H1 (cell line): Measurements from ENCODE around the gene SLC1A5. TPM values are rescaled to one million over a fixed set of nuclear protein-coding genes. Genes with fewer than 3 reads are reported as not detected.

Experiments
- CTCF ChIA-PET: fragments of 300-600 bp; sonication (Branson Sonifier 250); formaldehyde crosslinking; loops from one replicate; lab custom pipeline; 2021; ENCODE audit not compliant: partially characterized antibody; lab: Charles Lee
- POLR2A ChIA-PET: fragments of 300-600 bp; sonication (Branson Sonifier 250); formaldehyde crosslinking; loops from one replicate; lab custom pipeline; 2021; ENCODE audit warnings: inconsistent platforms; ENCODE audit not compliant: partially characterized antibody; lab: Charles Lee
- DNase-seq, 2 experiments: peaks; one replicate each; pipeline versions ENCODE4 v3.0.0 to v3.0.0-alpha.2; 2010 to 2022; ENCODE audit warnings: low spot score in 2 of 2, low read depth in 1 of 2, mixed read lengths in 1 of 2
- FAIRE-seq: peaks from 2 replicates; lab custom pipeline; 2011; peaks lifted over from hg19 to GRCh38; lab: Jason Lieb, UNC
- H2AFZ ChIP-seq: 2 replicates; pipeline ENCODE4 v1.8.1; 2012; ENCODE audit warnings: low read length, inconsistent platforms
- H2AK5ac ChIP-seq: 2 replicates; pipeline ENCODE4 v1.6.1; 2013; ENCODE audit warnings: low read depth, low read length
- H2BK120ac ChIP-seq: replicated peaks from 2 replicates; pipeline ENCODE3; 2013; ENCODE audit warnings: low read depth, low read length, inconsistent platforms
- H2BK12ac ChIP-seq: 2 replicates; pipeline ENCODE4 v1.6.1; 2013; ENCODE audit warnings: low read depth, low read length
- H2BK15ac ChIP-seq: 2 replicates; pipeline ENCODE4 v1.6.1; 2013; ENCODE audit warnings: low read length
- H2BK20ac ChIP-seq: 2 replicates; pipeline ENCODE4 v1.6.1; 2013; ENCODE audit warnings: low read length
- H2BK5ac ChIP-seq: 2 replicates; pipeline ENCODE4 v1.6.1; 2013; ENCODE audit warnings: low read depth, low read length
- H3K14ac ChIP-seq: 2 replicates; pipeline ENCODE4 v1.6.1; 2013; ENCODE audit warnings: inconsistent platforms; ENCODE audit not compliant: insufficient read length
- H3K18ac ChIP-seq: 2 replicates; pipeline ENCODE4 v1.6.1; 2013; ENCODE audit warnings: low read length; ENCODE audit errors: extremely low read depth
- H3K23ac ChIP-seq: 2 replicates; pipeline ENCODE4 v1.6.1; 2013; ENCODE audit warnings: inconsistent platforms; ENCODE audit not compliant: insufficient read length
- H3K23me2 ChIP-seq: 2 replicates; pipeline ENCODE4 v1.6.1; 2013; ENCODE audit warnings: low read depth, low read length
- H3K27ac ChIP-seq: 2 replicates; pipeline ENCODE4 v1.6.1; 2011; ENCODE audit warnings: low read depth, low read length, inconsistent platforms
- H3K27me3 ChIP-seq, 4 experiments: replicated peaks in 1 of 4; 1 replicate in 1 of 4; 2 replicates in 3 of 4; pipeline versions ENCODE4 v1.6.1 to v1.8.1; 2011 to 2013; ENCODE audit warnings: low read length in 3 of 4, mild to moderate bottlenecking in 3 of 4, inconsistent platforms in 2 of 4, mixed read lengths in 2 of 4, moderate library complexity in 1 of 4; ENCODE audit not compliant: control insufficient read depth in 3 of 4, insufficient read depth in 3 of 4; ENCODE audit errors: extremely low read depth in 1 of 4
- H3K36me3 ChIP-seq, 4 experiments: 2 replicates each; pipeline versions ENCODE4 v1.6.1 to v1.8.1; 2011 to 2013; ENCODE audit warnings: mild to moderate bottlenecking in 4 of 4, low read length in 3 of 4, moderate library complexity in 2 of 4, control low read depth in 1 of 4, inconsistent platforms in 1 of 4; ENCODE audit not compliant: insufficient read depth in 4 of 4, control insufficient read depth in 2 of 4
- H3K4ac ChIP-seq: replicated peaks from 2 replicates; pipeline ENCODE3; 2013; ENCODE audit warnings: low read length, low read depth, mixed read lengths, inconsistent platforms; ENCODE audit not compliant: insufficient read length
- H3K4me1 ChIP-seq, 4 experiments: replicated peaks in 1 of 4; 1 replicate in 1 of 4; 2 replicates in 3 of 4; pipeline versions ENCODE4 v1.6.1 to v1.8.1; 2011 to 2013; ENCODE audit warnings: low read length in 3 of 4, inconsistent platforms in 2 of 4, mixed read lengths in 1 of 4; ENCODE audit not compliant: insufficient read depth in 4 of 4, control insufficient read depth in 3 of 4
- H3K4me2 ChIP-seq, 2 experiments: 2 replicates each; pipeline versions ENCODE4 v1.6.1 to v1.8.1; 2011 to 2013; ENCODE audit warnings: low read depth in 2 of 2, low read length in 2 of 2, control low read depth in 1 of 2, inconsistent platforms in 1 of 2, mild to moderate bottlenecking in 1 of 2; ENCODE audit not compliant: insufficient read depth in 1 of 2
- H3K4me3 ChIP-seq, 4 experiments: fragments of 200-600, 300-600 bp in 1 of 4; sonication (generic), shearing (Covaris generic), sonication (Bioruptor Twin) in 1 of 4; 2 replicates each; pipeline versions ENCODE4 v1.5.1 to v1.8.1; 2011 to 2016; ENCODE audit warnings: low read length in 4 of 4, low read depth in 3 of 4, control low read depth in 2 of 4, inconsistent platforms in 2 of 4, mild to moderate bottlenecking in 2 of 4, mixed read lengths in 1 of 4, moderate library complexity in 1 of 4; ENCODE audit not compliant: insufficient read depth in 2 of 4; ENCODE audit errors: extremely low read depth in 1 of 4
- H3K56ac ChIP-seq: replicated peaks from 2 replicates; pipeline ENCODE3; 2013; ENCODE audit warnings: low read depth, mild to moderate bottlenecking, mixed read lengths, low read length, inconsistent platforms; ENCODE audit not compliant: insufficient read length
- H3K79me1 ChIP-seq: 2 replicates; pipeline ENCODE4 v1.6.1; 2013; ENCODE audit warnings: low read depth, low read length, control low read depth
- H3K79me2 ChIP-seq, 2 experiments: 2 replicates each; pipeline versions ENCODE4 v1.6.1 to v1.8.1; 2012 to 2013; ENCODE audit warnings: low read length in 2 of 2, mild to moderate bottlenecking in 2 of 2, inconsistent platforms in 1 of 2; ENCODE audit not compliant: insufficient read depth in 2 of 2, control insufficient read depth in 1 of 2
- H3K9ac ChIP-seq, 4 experiments: replicated peaks in 1 of 4; 1 replicate in 1 of 4; 2 replicates in 3 of 4; pipeline versions ENCODE4 v1.6.1 to v1.8.1; 2011 to 2013; ENCODE audit warnings: low read depth in 3 of 4, low read length in 3 of 4, control low read depth in 2 of 4, mild to moderate bottlenecking in 2 of 4, moderate library complexity in 2 of 4, inconsistent platforms in 1 of 4; ENCODE audit errors: extremely low read depth in 1 of 4
- H3K9me3 ChIP-seq, 2 experiments: 2 replicates each; pipeline versions ENCODE4 v1.6.1 to v1.8.1; 2012 to 2013; ENCODE audit warnings: mild to moderate bottlenecking in 2 of 2, moderate library complexity in 2 of 2, control low read depth in 1 of 2, inconsistent platforms in 1 of 2, low read depth in 1 of 2, low read length in 1 of 2, mixed read lengths in 1 of 2; ENCODE audit not compliant: insufficient read depth in 2 of 2
- H4K20me1 ChIP-seq, 2 experiments: replicated peaks in 1 of 2; 2 replicates each; pipeline versions ENCODE3 to v1.8.1; 2011 to 2013; ENCODE audit warnings: inconsistent platforms in 2 of 2, low read length in 2 of 2, mild to moderate bottlenecking in 1 of 2; ENCODE audit not compliant: insufficient read depth in 2 of 2, control insufficient read depth in 1 of 2
- H4K5ac ChIP-seq: 2 replicates; pipeline ENCODE4 v1.6.1; 2013; ENCODE audit warnings: low read length, low read depth, mixed read lengths, inconsistent platforms; ENCODE audit not compliant: insufficient read length
- H4K8ac ChIP-seq: 2 replicates; pipeline ENCODE4 v1.8.0; 2013; ENCODE audit warnings: mild to moderate bottlenecking, moderate library complexity, low read length, inconsistent platforms; ENCODE audit not compliant: insufficient read depth; ENCODE audit errors: extremely low read depth
- H4K91ac ChIP-seq: replicated peaks from 2 replicates; pipeline ENCODE3; 2013; ENCODE audit warnings: low read length, mixed read lengths, inconsistent platforms; ENCODE audit not compliant: insufficient read length
- BRCA1 ChIP-seq: IDR thresholded peaks from 2 replicates; pipeline ENCODE4 v1.6.1; 2012; ENCODE audit warnings: low read depth, low read length, improper control_type of control experiment
- GTF2F1 ChIP-seq: IDR thresholded peaks from 2 replicates; pipeline ENCODE4 v1.6.1; 2012; ENCODE audit warnings: low read depth, low read length, improper control_type of control experiment, borderline replicate concordance
- KDM1A ChIP-seq: fragments of 200-600, 300-600 bp; sonication (generic); IDR thresholded peaks from 2 replicates; pipeline ENCODE4 v1.7.1; 2016; ENCODE audit warnings: mild to moderate bottlenecking, low read length, borderline replicate concordance
- MAFK ChIP-seq: IDR thresholded peaks from 2 replicates; pipeline ENCODE4 v1.6.1; 2012; ENCODE audit warnings: low read depth, mild to moderate bottlenecking, improper control_type of control experiment, low read length
- PHF8 ChIP-seq: fragments of 200-600 bp; sonication (generic); conservative IDR thresholded peaks from 2 replicates; pipeline ENCODE4 v1.7.1; 2012; ENCODE audit warnings: low read depth, mild to moderate bottlenecking, inconsistent platforms, low read length, moderate library complexity
- POU5F1 ChIP-seq: IDR thresholded peaks from 2 replicates; pipeline ENCODE4 v1.6.1; 2011; ENCODE audit warnings: low read depth, mild to moderate bottlenecking, low read length, moderate library complexity
- SP2 ChIP-seq: IDR thresholded peaks from 2 replicates; pipeline ENCODE4 v1.6.1; 2012; ENCODE audit warnings: mild to moderate bottlenecking, low read length, inconsistent platforms
- SP4 ChIP-seq: IDR thresholded peaks from 2 replicates; pipeline ENCODE4 v1.6.1; 2012; ENCODE audit warnings: low read length, inconsistent platforms
- SUZ12 ChIP-seq: fragments of 200-600 bp; sonication (generic); IDR thresholded peaks from 2 replicates; pipeline ENCODE4 v1.6.1; 2012; ENCODE audit warnings: mild to moderate bottlenecking, inconsistent platforms, low read length, moderate library complexity, mixed read lengths
- TAF1 ChIP-seq: IDR thresholded peaks from 2 replicates; pipeline ENCODE4 v1.6.1; 2011; ENCODE audit warnings: mild to moderate bottlenecking, low read depth, low read length
- TAF7 ChIP-seq: optimal IDR thresholded peaks from 2 replicates; pipeline ENCODE3; 2011; ENCODE audit warnings: low read depth, mild to moderate bottlenecking, inconsistent platforms, low read length, moderate library complexity, borderline replicate concordance
- USF2 ChIP-seq: IDR thresholded peaks from 2 replicates; pipeline ENCODE4 v1.6.1; 2011; ENCODE audit warnings: low read length, improper control_type of control experiment
- ZNF274 ChIP-seq: IDR thresholded peaks from 2 replicates; pipeline ENCODE4 v1.7.0; 2012; ENCODE audit warnings: low read length, borderline replicate concordance; ENCODE audit errors: extremely low read depth
- WGBS, 2 experiments: shearing (Covaris generic) in 1 of 2; methylation state at CpG; one replicate each; pipeline versions ENCODE4 v1.1.6 to v1.1.7; 2013 to 2015; ENCODE audit warnings: low lambda C conversion rate in 2 of 2, mixed read lengths in 2 of 2, inconsistent platforms in 1 of 2, low coverage in 1 of 2, missing lambda C conversion rate in 1 of 2; ENCODE audit not compliant: insufficient replicate concordance in 2 of 2, insufficient coverage in 1 of 2, insufficient read length in 1 of 2; ENCODE audit errors: extremely low coverage in 1 of 2, missing lambda C conversion rate in 1 of 2; 5-methylcytosine and 5-hydroxymethylcytosine counted together
- polyA plus RNA-seq, 7 experiments: library from polyadenylated mRNA; depleted of rRNA in 3 of 7; stranded (reverse) in 5 of 7; unstranded in 2 of 7; fragments of >200 nt in 5 of 7; fragments of 200-250 nt in 2 of 7; gene quantifications; 1 replicate in 5 of 7; 2 replicates in 1 of 7; 4 replicates in 1 of 7; pipeline versions ENCODE4 v1.2.1 to v1.2.3, GENCODE V29; 2011 to 2013; ENCODE audit warnings: missing spikeins in 2 of 7, mixed read lengths in 2 of 7
- total RNA-seq: library from RNA; stranded (reverse); fragmentation: NEBNext Ultra II Directional; extraction: Animal tissue kit (Norgen Biotek cat#: 25700); gene quantifications from 2 replicates; pipeline ENCODE4 v1.2.1, GENCODE V29; 2021

The SLC1A5 gene
- total and polyA plus RNA-seq, 2 of the 8 experiments (the other 6 are each of a cell fraction or from before 2014, with no cell fraction given), result 291 to 351 TPM

- H3K56ac ChIP-seq, result no peak overlapping the region
Observed at GRCh38 chr19:46806656-46807055, 18.3 kb upstream of the SLC1A5 start.

More at GRCh38 chr19:46806656-46807055, 18.3 kb upstream of the SLC1A5 start:
- no peak overlapping the region for H3K18ac ChIP-seq
- no peak overlapping the region for H3K4me2 ChIP-seq
- H3K23me2 ChIP-seq, result no peaks in the 10 kb centered on the region
- no peak overlapping the region for H2BK120ac ChIP-seq
- no peak overlapping the region for H3K9ac ChIP-seq
- no peaks in the 10 kb centered on the region for H4K20me1 ChIP-seq
- FAIRE-seq (no peak), DNase-seq (no peak)
- CTCF ChIA-PET, result interaction anchor here (0.9 to 2.1 kb wide), 5 partner anchors 8 to 49 kb away, joined by 3 to 6 read pairs (median 3); no protein-coding TSS in a partner anchor
- H3K4me1 ChIP-seq, result no peaks in the 10 kb centered on the region
- H2AK5ac ChIP-seq, result no peak overlapping the region
- H4K8ac ChIP-seq, result no peak overlapping the region
- no peak overlapping the region for H3K14ac ChIP-seq
- H3K79me1 ChIP-seq, result no peaks in the 10 kb centered on the region
- no peak overlapping the region for H3K4ac ChIP-seq
- no peaks in the 10 kb centered on the region for H3K9me3 ChIP-seq
- WGBS, 2 experiments, result 93% methylated on average over 7 of the region's 7 CpGs; no CpG with 5 or more reads in 1 of the 2 experiments
- no peak overlapping the region for H2BK20ac ChIP-seq
- H3K27ac ChIP-seq, result no peak overlapping the region
- no peaks in the 10 kb centered on the region for H3K36me3 ChIP-seq
- no peak overlapping the region for H2AFZ ChIP-seq
- H3K4me3 ChIP-seq, result no peak overlapping the region
- H2BK15ac ChIP-seq, result no peak overlapping the region
- no peaks in the 10 kb centered on the region for H3K79me2 ChIP-seq
- H2BK5ac ChIP-seq, result no peak overlapping the region
- no peak overlapping the region for H3K23ac ChIP-seq
- POLR2A ChIA-PET, result interaction anchor here (1.1 to 4.4 kb wide), 3 partner anchors 15 to 22 kb away, joined by 4 to 34 read pairs (median 5); partner anchors contain the start of gene SLC1A5
- no peak overlapping the region for H4K91ac ChIP-seq
- H4K5ac ChIP-seq, result no peak overlapping the region
- no peaks in the 10 kb centered on the region for H3K27me3 ChIP-seq
- TF ChIP-seq POU5F1 (no peak), BRCA1 (no peak), GTF2F1 (no peak), TAF7 (no peak), SUZ12 (no peak), SP4 (no peak), PHF8 (no peak), USF2 (no peak), ZNF274 (no peak), SP2 (no peak), KDM1A (no peak), MAFK (no peak), TAF1 (no peak)
- H2BK12ac ChIP-seq, result no peak overlapping the region
